GM21360 (cell line): ENCODE results near the gene MXD4.
"Not testable (repeated sequence)": the region's sequence is repeated elsewhere in the genome, so short reads cannot be mapped to it uniquely, and the experiment has no call there.

Experiments used
- ATAC-seq: cut with Tn5 transposase; IDR thresholded peaks from one replicate; pipeline ENCODE4 v1.9.1; 2021; ENCODE audit warnings: mild to moderate bottlenecking, moderate library complexity; ENCODE audit not compliant: unreplicated experiment

Gene MXD4

GRCh38 chr4:2276581-2277325 is 14.8 kb upstream of the MXD4 start:
- no peak for ATAC-seq

GRCh38 chr4:2275546-2276251 is 13.8 kb upstream of the MXD4 start:
- ATAC-seq = no peak

GRCh38 chr4:2275044-2275397 is 13.1 kb upstream of the MXD4 start:
- ATAC-seq = not testable (repeated sequence)

GRCh38 chr4:2274320-2275043 is 12.6 kb upstream of the MXD4 start:
- no peak for ATAC-seq

- no peak for ATAC-seq
Measured at GRCh38 chr4:2273657-2274319, 11.9 kb upstream of the MXD4 start.

- ATAC-seq = no peak
Measured at GRCh38 chr4:2273221-2273620, 11.3 kb upstream of the MXD4 start.

- no peak for ATAC-seq
Measured at GRCh38 chr4:2272828-2273120, 10.9 kb upstream of the MXD4 start.

GRCh38 chr4:2272026-2272827 is 10.3 kb upstream of the MXD4 start:
- ATAC-seq = no peak

GRCh38 chr4:2271279-2272025 is 9.5 kb upstream of the MXD4 start:
- no peak for ATAC-seq

GRCh38 chr4:2270341-2271165 is 8.6 kb upstream of the MXD4 start:
- no peak for ATAC-seq

GRCh38 chr4:2269618-2270163 is 7.8 kb upstream of the MXD4 start:
- no peak for ATAC-seq

- no peak for ATAC-seq
Measured at GRCh38 chr4:2269206-2269531, 7.3 kb upstream of the MXD4 start.

- no peak for ATAC-seq
Measured at GRCh38 chr4:2268357-2269205, 6.7 kb upstream of the MXD4 start.

- ATAC-seq = no peak
Measured at GRCh38 chr4:2267841-2268240, 5.9 kb upstream of the MXD4 start.

GRCh38 chr4:2267320-2267811 is 5.5 kb upstream of the MXD4 start:
- ATAC-seq = no peak

- no peak for ATAC-seq
Measured at GRCh38 chr4:2266821-2267220, 4.9 kb upstream of the MXD4 start.

GRCh38 chr4:2266181-2266580 is 4.3 kb upstream of the MXD4 start:
- ATAC-seq = no peak
